CD14-positive monocyte (primary cell): ENCODE results near the gene TJP2. TPM values are rescaled to one million over a fixed set of nuclear protein-coding genes. Genes with fewer than 3 reads are reported as not detected.

Experiments
- DNase-seq, 3 donors: peaks; one replicate each; pipeline ENCODE4 v3.0.0-alpha.2; 2011 to 2022
- H2AFZ ChIP-seq: 2 replicates; pipeline ENCODE4 v1.6.0; 2012; ENCODE audit warnings: mild to moderate bottlenecking, low read depth, low read length, inconsistent platforms; ENCODE audit not compliant: insufficient read depth, poor library complexity, severe bottlenecking
- H3K27ac ChIP-seq, 2 donors: 1 replicate in 1 of 2; 2 replicates in 1 of 2; pipeline ENCODE4 v1.5.1; 2012 to 2013; ENCODE audit warnings: low read length in 2 of 2, control low read depth in 1 of 2, inconsistent platforms in 1 of 2, low read depth in 1 of 2, mild to moderate bottlenecking in 1 of 2
- H3K27me3 ChIP-seq, 2 donors: one replicate each; pipeline versions ENCODE4 v1.6.0 to v1.6.1; 2011 to 2013; ENCODE audit warnings: low read length in 2 of 2; ENCODE audit not compliant: control insufficient read depth in 2 of 2, insufficient read depth in 2 of 2
- H3K36me3 ChIP-seq, 2 donors: replicated peaks in 1 of 2; 1 replicate in 1 of 2; 2 replicates in 1 of 2; pipeline versions ENCODE4 v1.5.1 to v1.6.1; 2012 to 2013; ENCODE audit warnings: low read length in 2 of 2, control low read depth in 1 of 2, inconsistent platforms in 1 of 2, mild to moderate bottlenecking in 1 of 2; ENCODE audit not compliant: insufficient read depth in 2 of 2, control insufficient read depth in 1 of 2
- H3K4me1 ChIP-seq, 2 donors: 1 replicate in 1 of 2; 2 replicates in 1 of 2; pipeline versions ENCODE4 v1.5.1 to v1.6.1; 2012 to 2013; ENCODE audit warnings: low read length in 2 of 2, control low read depth in 1 of 2, inconsistent platforms in 1 of 2, mild to moderate bottlenecking in 1 of 2, moderate library complexity in 1 of 2; ENCODE audit not compliant: insufficient read depth in 2 of 2, control insufficient read depth in 1 of 2
- H3K4me2 ChIP-seq: replicated peaks from 2 replicates; pipeline ENCODE3; 2012; ENCODE audit warnings: low read length, moderate library complexity, mild to moderate bottlenecking; ENCODE audit not compliant: poor library complexity, severe bottlenecking; ENCODE audit errors: extremely low read depth
- H3K4me3 ChIP-seq, 3 experiments: fragments of 200-600 bp in 1 of 3; sonication (generic) in 1 of 3; replicated peaks in 1 of 3; 1 replicate in 2 of 3; 2 replicates in 1 of 3; pipeline ENCODE4 v1.5.1; 2011 to 2013; ENCODE audit warnings: low read length in 3 of 3, mild to moderate bottlenecking in 3 of 3, control low read depth in 2 of 3, low read depth in 2 of 3, inconsistent platforms in 1 of 3, moderate library complexity in 1 of 3
- H3K79me2 ChIP-seq: 2 replicates; pipeline ENCODE4 v1.6.0; 2012; ENCODE audit warnings: mild to moderate bottlenecking, control low read depth, inconsistent platforms, low read length, moderate library complexity; ENCODE audit not compliant: insufficient read depth
- H3K9ac ChIP-seq: 2 replicates; pipeline ENCODE4 v1.6.0; 2017; ENCODE audit warnings: low read length, mild to moderate bottlenecking; ENCODE audit not compliant: insufficient read depth, poor library complexity, severe bottlenecking
- H3K9me3 ChIP-seq, 2 donors: replicated peaks in 1 of 2; 1 replicate in 1 of 2; 2 replicates in 1 of 2; pipeline versions ENCODE4 v1.5.1 to v1.6.1; 2012 to 2013; ENCODE audit warnings: low read length in 2 of 2, control low read depth in 1 of 2; ENCODE audit not compliant: control insufficient read depth in 1 of 2, insufficient read depth in 1 of 2
- H4K20me1 ChIP-seq: 2 replicates; pipeline ENCODE4 v1.6.0; 2012; ENCODE audit warnings: mild to moderate bottlenecking, low read length, control low read depth, moderate library complexity; ENCODE audit not compliant: insufficient read depth
- H3K27ac Mint-ChIP-seq, 7 donors: one replicate each; pipeline ENCODE4 v1.8.0; 2020; ENCODE audit warnings: mild to moderate bottlenecking in 7 of 7, mixed read lengths in 7 of 7, moderate library complexity in 6 of 7, inconsistent platforms in 2 of 7
- H3K27me3 Mint-ChIP-seq, 3 donors: one replicate each; pipeline ENCODE4 v1.8.0; 2021 to 2022; ENCODE audit warnings: low read depth in 3 of 3, mild to moderate bottlenecking in 3 of 3, mixed read lengths in 3 of 3, moderate library complexity in 3 of 3, inconsistent platforms in 1 of 3
- H3K36me3 Mint-ChIP-seq, 2 donors: one replicate each; pipeline ENCODE4 v1.8.0; 2020; ENCODE audit warnings: mixed read lengths in 2 of 2, inconsistent platforms in 1 of 2, mild to moderate bottlenecking in 1 of 2
- H3K4me1 Mint-ChIP-seq: one replicate; pipeline ENCODE4 v1.8.0; 2020; ENCODE audit warnings: mild to moderate bottlenecking, mixed read lengths
- H3K4me3 Mint-ChIP-seq, 2 donors: one replicate each; pipeline ENCODE4 v1.8.0; 2020; ENCODE audit warnings: mild to moderate bottlenecking in 2 of 2, mixed read lengths in 2 of 2, moderate library complexity in 1 of 2
- H3K9me3 Mint-ChIP-seq, 7 donors: one replicate each; pipeline ENCODE4 v1.8.0; 2020 to 2022; ENCODE audit warnings: mixed read lengths in 7 of 7, mild to moderate bottlenecking in 6 of 7, moderate library complexity in 6 of 7, inconsistent platforms in 2 of 7
- WGBS: methylation state at CpG from one replicate; pipeline ENCODE4 v1.1.5; 2013; ENCODE audit warnings: missing lambda C conversion rate; ENCODE audit not compliant: insufficient coverage; 5-methylcytosine and 5-hydroxymethylcytosine counted together
- intact Hi-C, 2 donors: fragments of 100-400 bp; cut with micrococcal nuclease; formaldehyde crosslinking; loops; one replicate each; pipeline versions ENCODE4 v1.15.0 to v1.15.1; 2023
- polyA plus RNA-seq, 3 donors: library from polyadenylated mRNA; depleted of rRNA in 1 of 3; unstranded in 2 of 3; stranded (reverse) in 1 of 3; fragments of 300-500 nt in 2 of 3; fragments of >200 nt in 1 of 3; fragmentation: Illumina TruSeq in 2 of 3; gene quantifications; 1 replicate in 2 of 3; 2 replicates in 1 of 3; pipeline ENCODE4 v1.2.3, GENCODE V29; 2012 to 2021
- TF ChIP-seq, protein P1 (sequence below): fragments of 200-600 bp; IDR thresholded peaks from one replicate; pipeline ENCODE4 v1.8.0; 2022; ENCODE audit warnings: antibody characterized with exemption, mild to moderate bottlenecking

The TJP2 gene
- polyA plus RNA-seq, 3 donors, result 8.0 to 17.8 (median 13.8) TPM

GRCh38 chr9:69170231-69170630 is 3.8 kb upstream of the TJP2 start:
- no peak overlapping the region for H3K4me3 ChIP-seq
- intact Hi-C loops, result no loop called here

DNA sequence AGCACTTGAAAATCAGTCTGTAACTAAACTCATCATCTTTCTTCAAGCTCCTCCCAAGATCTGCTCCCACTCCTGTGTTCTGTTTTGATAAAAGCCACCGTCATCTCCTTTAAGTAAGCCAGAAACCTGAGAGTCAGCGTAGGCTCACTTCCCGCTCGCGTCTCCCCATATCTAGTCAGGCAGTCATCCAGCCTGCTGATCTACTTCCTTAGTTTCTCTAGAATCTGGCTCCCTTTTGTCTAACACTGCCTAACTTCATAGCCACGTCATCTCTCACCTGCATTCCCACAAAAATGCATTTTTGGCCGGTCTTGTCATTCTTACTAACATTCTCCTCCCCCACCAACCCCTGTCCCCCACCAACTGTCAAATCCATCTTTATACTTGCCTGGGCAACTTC is 3.0 kb upstream of the TJP2 start:
- H3K9me3 Mint-ChIP-seq, result peaks cover 0 to 2% (median 0%) of the 10 kb centered on the region in 7 donors
- Histone ChIP-seq H3K27me3 (no peaks in the 10 kb centered on the region), H3K27ac (peak overlapping the region in 1 of 2 donors; percentile 46), H3K9me3 (no peaks in the 10 kb centered on the region), H3K9ac (no peak overlapping the region), H3K79me2 (peaks cover 5% of the 10 kb centered on the region), H3K4me2 (peak overlapping the region; percentile 18), H2AFZ (no peak overlapping the region), H3K4me3 (no peak overlapping the region), H4K20me1 (no peaks in the 10 kb centered on the region), H3K36me3 (no peaks in the 10 kb centered on the region), H3K4me1 (peaks cover 52 to 62% of the 10 kb centered on the region in 2 donors)
- intact Hi-C loops, result no loop called here
- H3K27ac Mint-ChIP-seq, result peak overlapping the region in 6 of 7 donors; percentile 10 to 83 (median 57)
- WGBS, result 3% methylated on average over 7 of the region's 7 CpGs
- H3K36me3 Mint-ChIP-seq, result peaks cover 0 to 3% of the 10 kb centered on the region in 2 donors
- TF ChIP-seq, protein P1, sequence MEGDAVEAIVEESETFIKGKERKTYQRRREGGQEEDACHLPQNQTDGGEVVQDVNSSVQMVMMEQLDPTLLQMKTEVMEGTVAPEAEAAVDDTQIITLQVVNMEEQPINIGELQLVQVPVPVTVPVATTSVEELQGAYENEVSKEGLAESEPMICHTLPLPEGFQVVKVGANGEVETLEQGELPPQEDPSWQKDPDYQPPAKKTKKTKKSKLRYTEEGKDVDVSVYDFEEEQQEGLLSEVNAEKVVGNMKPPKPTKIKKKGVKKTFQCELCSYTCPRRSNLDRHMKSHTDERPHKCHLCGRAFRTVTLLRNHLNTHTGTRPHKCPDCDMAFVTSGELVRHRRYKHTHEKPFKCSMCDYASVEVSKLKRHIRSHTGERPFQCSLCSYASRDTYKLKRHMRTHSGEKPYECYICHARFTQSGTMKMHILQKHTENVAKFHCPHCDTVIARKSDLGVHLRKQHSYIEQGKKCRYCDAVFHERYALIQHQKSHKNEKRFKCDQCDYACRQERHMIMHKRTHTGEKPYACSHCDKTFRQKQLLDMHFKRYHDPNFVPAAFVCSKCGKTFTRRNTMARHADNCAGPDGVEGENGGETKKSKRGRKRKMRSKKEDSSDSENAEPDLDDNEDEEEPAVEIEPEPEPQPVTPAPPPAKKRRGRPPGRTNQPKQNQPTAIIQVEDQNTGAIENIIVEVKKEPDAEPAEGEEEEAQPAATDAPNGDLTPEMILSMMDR, result no peak
- H3K4me1 Mint-ChIP-seq, result peaks cover 59% of the 10 kb centered on the region
- peak overlapping the region; percentile 42 to 61 for H3K4me3 Mint-ChIP-seq
- H3K27me3 Mint-ChIP-seq, result peaks cover 2 to 15% (median 13%) of the 10 kb centered on the region in 3 donors
- peak; percentile 59 to 74 (median 64) for DNase-seq

More at GRCh38 chr9:69170231-69170630, 3.8 kb upstream of the TJP2 start:
- peaks cover 0 to 3% of the 10 kb centered on the region in 2 donors for H3K36me3 Mint-ChIP-seq
- peaks cover 0 to 2% (median 0%) of the 10 kb centered on the region in 7 donors for H3K9me3 Mint-ChIP-seq
- Histone ChIP-seq H3K4me2 (no peak overlapping the region), H3K79me2 (no peaks in the 10 kb centered on the region), H3K9me3 (no peaks in the 10 kb centered on the region), H3K4me1 (peaks cover 44 to 54% of the 10 kb centered on the region in 2 donors), H2AFZ (no peak overlapping the region), H3K36me3 (no peaks in the 10 kb centered on the region), H3K27me3 (no peaks in the 10 kb centered on the region), H4K20me1 (no peaks in the 10 kb centered on the region), H3K9ac (no peak overlapping the region), H3K27ac (peak overlapping the region in 1 of 2 donors; percentile 46)
- H3K27ac Mint-ChIP-seq, result no peak overlapping the region
- peaks cover 2 to 10% (median 9%) of the 10 kb centered on the region in 3 donors for H3K27me3 Mint-ChIP-seq
- DNase-seq, result no peak
- TF ChIP-seq, protein P1, result no peak
- H3K4me1 Mint-ChIP-seq, result peaks cover 51% of the 10 kb centered on the region
- WGBS, result 89% methylated on average over 1 of the region's 1 CpG
- no peak overlapping the region for H3K4me3 Mint-ChIP-seq
